Subcutaneous abdominal adipose tissue (tissue), 5 donors: ENCODE data around the gene VAV2.
"Not testable (repeated sequence)": the region's sequence is repeated elsewhere in the genome, so short reads cannot be mapped to it uniquely, and the experiment has no call there.

Experiments used
- H3K27ac ChIP-seq: one replicate; pipeline ENCODE4 v1.7.0; 2013; ENCODE audit warnings: low read depth, mild to moderate bottlenecking, inconsistent platforms, low read length, moderate library complexity
- H3K27me3 ChIP-seq, 5 donors: one replicate each; pipeline ENCODE4 v1.7.0; 2013; ENCODE audit warnings: low read length in 5 of 5, inconsistent platforms in 1 of 5; ENCODE audit not compliant: control insufficient read depth in 5 of 5, insufficient read depth in 4 of 5
- H3K36me3 ChIP-seq, 5 donors: one replicate each; pipeline ENCODE4 v1.7.0; 2013; ENCODE audit warnings: low read length in 5 of 5; ENCODE audit not compliant: control insufficient read depth in 5 of 5, insufficient read depth in 5 of 5
- H3K4me1 ChIP-seq, 5 donors: one replicate each; pipeline ENCODE4 v1.7.0; 2013; ENCODE audit warnings: low read length in 5 of 5, mild to moderate bottlenecking in 3 of 5, moderate library complexity in 1 of 5; ENCODE audit not compliant: control insufficient read depth in 5 of 5, insufficient read depth in 5 of 5
- H3K4me3 ChIP-seq, 5 donors: one replicate each; pipeline ENCODE4 v1.7.0; 2013; ENCODE audit warnings: low read length in 5 of 5, low read depth in 1 of 5
- H3K9ac ChIP-seq, 5 donors: one replicate each; pipeline ENCODE4 v1.7.0; 2013; ENCODE audit warnings: low read length in 5 of 5, mild to moderate bottlenecking in 4 of 5, moderate library complexity in 3 of 5
- H3K9me3 ChIP-seq, 5 donors: one replicate each; pipeline ENCODE4 v1.7.0; 2013; ENCODE audit warnings: low read length in 5 of 5; ENCODE audit not compliant: control insufficient read depth in 5 of 5
- donor health status: healthy.
- donor health status: healthy.
- donor health status: healthy.
- donor health status: healthy.
- donor health status: healthy.

The VAV2 gene

DNA sequence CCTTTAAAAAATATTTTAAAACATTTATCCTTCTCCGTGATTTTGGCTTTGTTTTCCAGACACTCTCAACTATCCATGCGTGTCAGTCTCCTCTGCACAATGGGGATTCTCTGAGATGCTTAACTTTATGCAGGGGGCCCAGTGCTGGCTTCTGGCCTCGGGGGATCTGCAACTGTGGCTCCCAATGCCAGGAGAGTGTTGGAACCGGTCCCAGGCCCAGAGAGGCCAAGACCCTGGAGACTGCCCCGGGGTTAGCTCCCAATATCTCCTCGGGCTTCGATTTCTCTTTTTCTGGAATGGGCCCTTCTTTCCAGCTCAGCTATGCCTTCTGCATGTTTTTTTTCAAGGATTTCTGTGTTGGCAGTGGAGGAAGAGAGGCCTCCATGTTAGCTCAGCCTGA lies 233.9 kb downstream of the VAV2 start:
- no peaks in the 10 kb centered on the region for H3K9me3 ChIP-seq
- peaks cover 1 to 10% (median 6%) of the 10 kb centered on the region in 5 donors for H3K27me3 ChIP-seq
- peaks cover 0 to 7% (median 4%) of the 10 kb centered on the region in 5 donors for H3K4me1 ChIP-seq
- H3K9ac ChIP-seq: no peak overlapping the region
- H3K36me3 ChIP-seq: peaks cover 0 to 3% (median 2%) of the 10 kb centered on the region in 5 donors
- H3K4me3 ChIP-seq: no peak overlapping the region
- H3K27ac ChIP-seq: no peak overlapping the region

DNA sequence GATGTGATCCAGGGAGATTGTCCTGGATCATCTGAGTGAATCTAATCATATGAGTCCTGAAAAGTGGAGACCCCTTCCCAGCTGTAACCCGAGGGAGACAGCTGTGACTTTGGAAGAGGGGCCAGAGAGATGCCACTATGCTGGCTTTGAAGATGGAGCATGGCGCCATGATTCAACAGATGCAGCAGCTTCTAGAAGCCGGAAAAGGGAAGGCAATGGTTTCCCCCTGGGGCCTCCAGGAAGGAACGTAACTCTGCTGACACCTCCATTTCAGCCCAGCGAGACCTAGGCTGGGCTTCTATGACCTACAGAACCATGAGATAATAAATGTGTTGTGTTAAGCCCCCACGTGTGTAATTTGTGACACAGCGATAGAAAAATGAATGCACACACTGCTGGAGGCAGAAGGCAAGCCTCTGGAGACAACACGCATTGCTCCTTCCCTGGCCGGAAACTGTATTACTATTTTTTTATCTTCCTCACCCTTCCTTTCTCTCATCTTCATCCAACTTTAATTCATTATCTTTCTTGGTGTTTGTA lies 237.4 kb downstream of the VAV2 start:
- Histone ChIP-seq H3K9ac (no peak overlapping the region), H3K27me3 (peaks cover 12 to 25% (median 14%) of the 10 kb centered on the region in 5 donors), H3K27ac (no peak overlapping the region), H3K36me3 (no peaks in the 10 kb centered on the region), H3K4me1 (peaks cover 0 to 7% (median 4%) of the 10 kb centered on the region in 5 donors), H3K4me3 (no peak overlapping the region), H3K9me3 (no peaks in the 10 kb centered on the region)

DNA sequence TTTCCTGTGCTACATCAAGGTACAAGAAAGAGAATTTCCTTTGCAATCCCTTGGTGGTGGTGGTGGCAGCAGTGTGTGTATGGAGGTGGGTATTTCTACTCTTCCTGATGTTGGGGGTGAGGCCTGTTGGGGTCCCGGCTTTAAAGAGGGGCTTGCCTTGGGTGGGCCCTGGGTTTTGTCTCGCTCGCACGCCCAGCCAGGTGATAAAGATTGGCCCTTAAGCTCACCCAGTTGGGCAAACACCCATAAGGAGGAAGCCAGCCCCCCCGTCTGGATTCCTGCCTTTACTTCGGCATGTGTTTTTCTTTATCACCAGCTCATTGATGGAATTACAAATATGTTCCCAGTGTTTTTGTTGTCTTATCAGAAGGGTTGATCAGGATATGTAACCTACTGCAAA lies 237.9 kb downstream of the VAV2 start:
- Histone ChIP-seq H3K27ac (no peak overlapping the region), H3K9me3 (no peaks in the 10 kb centered on the region), H3K4me1 (peaks cover 0 to 7% (median 1%) of the 10 kb centered on the region in 5 donors), H3K36me3 (no peaks in the 10 kb centered on the region), H3K4me3 (no peak overlapping the region), H3K9ac (no peak overlapping the region), H3K27me3 (peaks cover 12 to 25% (median 14%) of the 10 kb centered on the region in 5 donors)

DNA sequence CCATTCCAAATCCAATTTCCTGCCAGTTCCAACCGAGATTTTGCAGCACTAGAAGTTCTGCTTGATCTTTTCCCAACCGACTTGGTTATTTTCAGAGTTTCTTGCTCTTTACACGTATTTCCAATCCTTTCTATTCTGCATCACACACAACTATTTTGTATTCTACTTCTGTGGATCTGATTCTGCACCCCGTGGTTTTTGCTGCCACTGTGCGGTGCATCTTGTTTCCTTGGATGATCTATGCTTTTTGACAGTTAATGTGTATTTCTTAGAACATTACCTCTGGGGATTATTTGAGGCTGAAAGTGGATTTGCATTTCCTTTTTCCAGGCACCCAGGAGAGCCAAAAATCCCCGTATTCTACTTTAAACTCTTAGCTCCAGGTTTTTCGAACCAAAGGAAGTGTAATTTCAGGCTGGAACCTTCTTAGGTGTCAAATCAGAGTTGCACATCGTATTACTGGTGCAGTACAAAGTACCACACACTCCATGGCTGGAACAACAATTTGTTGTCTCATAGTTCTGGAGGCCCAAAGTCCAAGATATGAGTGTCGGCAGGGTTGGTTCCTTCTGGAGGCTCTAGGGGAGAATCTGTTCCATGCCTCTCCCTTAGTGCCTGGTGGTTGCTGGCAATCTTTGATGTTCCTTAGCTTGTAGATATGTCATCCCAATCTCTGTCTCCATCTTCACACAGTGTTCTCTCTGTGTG lies 239.2 kb downstream of the VAV2 start:
- Histone ChIP-seq H3K9ac (no peak overlapping the region), H3K27me3 (peaks cover 12 to 25% (median 14%) of the 10 kb centered on the region in 5 donors), H3K9me3 (no peaks in the 10 kb centered on the region), H3K4me1 (peaks cover 0 to 7% (median 0%) of the 10 kb centered on the region in 5 donors), H3K36me3 (no peaks in the 10 kb centered on the region), H3K27ac (no peak overlapping the region), H3K4me3 (no peak overlapping the region)

DNA sequence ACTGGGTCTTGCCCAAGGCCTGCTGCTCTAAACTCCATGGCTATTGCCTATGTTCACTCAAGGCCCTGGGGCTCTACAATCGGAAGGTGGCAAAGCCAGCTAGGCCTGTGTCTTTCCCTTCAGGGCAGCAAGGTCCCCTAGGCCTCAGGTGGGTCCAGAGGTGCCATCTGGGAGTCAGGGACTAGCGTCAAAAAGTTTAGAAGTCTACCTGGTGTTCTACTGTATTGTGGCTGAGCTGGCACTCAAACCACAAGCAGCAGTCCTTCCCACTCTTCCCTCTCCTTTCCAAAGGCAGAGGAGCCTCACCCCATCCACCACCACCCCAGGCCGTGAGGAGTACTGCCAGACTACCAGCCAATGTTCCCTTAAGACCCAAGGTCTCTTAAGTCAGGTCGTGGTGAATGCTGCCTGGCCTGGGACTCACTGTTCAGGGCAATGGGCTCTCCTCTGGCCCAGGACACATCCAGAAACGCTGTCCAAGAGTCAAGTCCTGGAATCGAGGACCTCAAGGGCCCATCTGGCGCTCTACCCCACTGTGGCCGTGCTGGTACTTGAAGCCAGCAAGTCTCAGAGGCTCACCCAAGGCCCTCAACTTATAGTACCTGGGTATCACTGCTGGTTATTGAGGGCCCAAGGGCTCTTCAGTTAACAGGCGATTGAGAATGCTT lies 241.0 kb downstream of the VAV2 start:
- H3K27ac ChIP-seq: no peak overlapping the region
- no peak overlapping the region for H3K4me3 ChIP-seq
- H3K9ac ChIP-seq: no peak overlapping the region
- H3K9me3 ChIP-seq: no peaks in the 10 kb centered on the region
- H3K4me1 ChIP-seq: peaks cover 0 to 7% (median 0%) of the 10 kb centered on the region in 5 donors
- peaks cover 12 to 25% (median 14%) of the 10 kb centered on the region in 5 donors for H3K27me3 ChIP-seq
- H3K36me3 ChIP-seq: no peaks in the 10 kb centered on the region

DNA sequence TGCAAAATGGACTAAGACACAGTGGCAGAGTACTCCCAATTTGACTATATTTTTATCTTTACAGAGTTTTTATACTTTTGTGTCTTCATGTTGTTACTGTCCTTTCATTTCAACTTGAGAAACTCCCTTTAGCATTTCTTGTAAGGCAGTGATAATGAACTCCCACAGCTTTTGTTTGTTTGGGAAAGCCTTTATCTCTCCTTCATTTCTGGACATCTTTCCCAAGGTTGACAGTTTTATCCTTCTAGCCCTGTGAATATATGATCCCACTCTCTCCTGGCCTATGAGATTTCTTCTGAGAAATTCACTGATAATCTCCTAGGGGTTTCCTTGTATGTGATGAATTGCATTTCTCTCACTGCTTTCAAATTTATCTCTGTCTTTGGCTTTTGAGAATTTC lies 244.8 kb downstream of the VAV2 start:
- Histone ChIP-seq H3K27ac (no peak overlapping the region), H3K27me3 (peaks cover 3 to 11% (median 6%) of the 10 kb centered on the region in 5 donors), H3K4me3 (no peak overlapping the region), H3K36me3 (no peaks in the 10 kb centered on the region), H3K9me3 (no peaks in the 10 kb centered on the region), H3K9ac (no peak overlapping the region), H3K4me1 (no peaks in the 10 kb centered on the region)

DNA sequence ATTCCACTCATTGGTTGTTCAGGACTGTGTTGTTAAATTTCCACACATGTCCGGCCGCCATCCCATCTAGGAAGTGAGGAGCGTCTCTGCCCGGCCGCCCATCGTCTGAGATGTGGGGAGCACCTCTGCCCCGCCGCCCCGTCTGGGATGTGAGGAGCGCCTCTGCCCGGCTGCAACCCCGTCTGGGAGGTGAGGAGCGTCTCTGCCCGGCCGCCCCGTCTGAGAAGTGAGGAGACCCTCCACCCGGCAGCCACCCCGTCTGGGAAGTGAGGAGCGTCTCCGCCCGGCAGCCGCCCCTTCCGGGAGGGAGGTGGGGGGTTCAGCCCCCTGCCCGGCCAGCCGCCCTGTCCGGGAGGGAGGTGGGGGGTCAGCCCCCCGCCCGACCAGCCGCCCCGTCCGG lies 247.6 kb downstream of the VAV2 start:
- H3K9ac ChIP-seq, H3K27ac ChIP-seq, H3K27me3 ChIP-seq, H3K4me1 ChIP-seq, H3K36me3 ChIP-seq, H3K9me3 ChIP-seq, H3K4me3 ChIP-seq: not testable (repeated sequence)

DNA sequence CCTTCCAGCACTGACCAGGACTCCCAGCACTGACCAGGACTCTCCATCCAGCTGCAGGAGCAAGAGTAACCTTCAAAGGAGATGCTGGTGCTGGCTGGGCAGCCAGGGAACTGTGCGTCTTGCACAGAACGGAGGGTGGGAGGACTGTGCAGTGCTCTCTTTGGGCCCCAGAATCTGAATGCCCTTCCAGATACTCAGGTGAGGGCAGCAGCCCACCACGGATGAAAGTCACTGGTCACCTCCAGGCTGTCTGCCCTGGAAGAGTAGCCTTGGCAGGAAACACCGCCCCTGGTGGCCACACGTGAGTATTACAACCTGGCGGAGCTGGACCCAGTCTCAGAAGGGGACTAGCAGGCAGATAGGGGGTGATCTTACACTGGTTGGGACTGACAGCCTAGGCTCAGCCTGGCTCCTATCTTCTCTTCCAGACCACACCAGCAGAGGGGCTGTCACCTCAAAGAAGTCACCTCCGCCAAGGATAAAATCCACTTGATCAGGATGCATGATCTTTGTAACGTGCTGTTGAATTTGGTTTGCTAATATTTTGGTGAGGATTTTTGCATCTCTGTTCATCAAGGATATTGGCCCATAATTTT lies 249.2 kb downstream of the VAV2 start:
- Histone ChIP-seq H3K9me3 (no peaks in the 10 kb centered on the region), H3K36me3 (no peaks in the 10 kb centered on the region), H3K27me3 (peaks cover 0 to 5% (median 4%) of the 10 kb centered on the region in 5 donors), H3K4me1 (peaks cover 4 to 9% (median 8%) of the 10 kb centered on the region in 5 donors), H3K9ac (no peak overlapping the region), H3K27ac (no peak overlapping the region), H3K4me3 (no peak overlapping the region)

DNA sequence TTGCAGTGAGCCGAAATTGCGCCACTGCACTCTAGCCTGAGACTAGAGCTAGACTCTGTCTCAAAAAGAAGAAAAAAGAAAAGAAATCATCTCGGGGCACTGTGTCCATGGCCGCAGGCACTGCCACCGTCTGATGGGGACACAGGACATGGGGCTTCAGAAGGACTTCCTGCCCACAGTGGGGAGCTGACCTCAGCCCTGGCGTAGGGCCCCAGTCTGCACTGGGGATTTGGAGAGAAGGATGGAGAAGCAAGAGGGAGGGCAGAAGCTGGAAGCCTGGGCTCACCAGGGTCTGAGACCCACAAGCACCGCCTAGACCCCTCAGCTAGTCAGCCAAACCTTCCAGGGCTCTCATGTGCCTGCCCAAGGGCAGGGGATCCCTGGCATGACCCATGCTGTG lies 249.9 kb downstream of the VAV2 start:
- Histone ChIP-seq H3K27ac (no peak overlapping the region), H3K4me1 (peaks cover 4 to 14% (median 14%) of the 10 kb centered on the region in 5 donors), H3K36me3 (no peaks in the 10 kb centered on the region), H3K4me3 (no peak overlapping the region), H3K9me3 (no peaks in the 10 kb centered on the region), H3K9ac (no peak overlapping the region), H3K27me3 (peaks cover 0 to 5% (median 4%) of the 10 kb centered on the region in 5 donors)

DNA sequence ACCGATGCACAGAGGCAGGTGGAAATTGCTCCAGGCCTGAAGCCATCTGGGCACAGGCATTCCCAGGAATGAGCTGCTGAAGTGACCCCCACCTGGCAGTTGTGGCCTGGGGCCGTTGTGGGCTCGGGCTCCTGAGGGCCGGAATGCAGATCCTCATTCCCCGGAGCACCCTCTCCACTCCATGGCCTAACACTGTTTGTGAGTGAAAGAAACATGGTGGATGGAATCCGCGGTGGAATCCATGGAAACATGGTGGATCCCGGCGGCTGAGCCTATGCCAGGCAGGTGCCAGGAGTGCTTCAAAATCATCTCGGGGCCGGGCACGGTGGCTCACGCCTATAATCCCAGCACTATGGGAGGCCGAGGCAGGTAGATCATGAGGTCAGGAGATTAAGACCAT lies 250.4 kb downstream of the VAV2 start:
- H3K9ac ChIP-seq: no peak overlapping the region
- H3K9me3 ChIP-seq: no peaks in the 10 kb centered on the region
- H3K4me3 ChIP-seq: no peak overlapping the region
- H3K4me1 ChIP-seq: peaks cover 4 to 17% (median 14%) of the 10 kb centered on the region in 5 donors
- H3K27me3 ChIP-seq: peaks cover 0 to 7% (median 4%) of the 10 kb centered on the region in 5 donors
- H3K27ac ChIP-seq: no peak overlapping the region
- no peaks in the 10 kb centered on the region for H3K36me3 ChIP-seq
